ENCODE measurements around the gene HOXD9.
A peak's percentile ranks its signal among the peaks of the same experiment; 100 is the strongest.

The HOXD9 gene

GRCh38 chr2:176087330-176088047 is 35.0 kb upstream of the HOXD9 start:
- no peak for DNase-seq (ENCODE audit: low read depth)
- no peak overlapping the region for H3K4me3 ChIP-seq (ENCODE audit: low read depth, low read length)
- TF ChIP-seq, protein P1, sequence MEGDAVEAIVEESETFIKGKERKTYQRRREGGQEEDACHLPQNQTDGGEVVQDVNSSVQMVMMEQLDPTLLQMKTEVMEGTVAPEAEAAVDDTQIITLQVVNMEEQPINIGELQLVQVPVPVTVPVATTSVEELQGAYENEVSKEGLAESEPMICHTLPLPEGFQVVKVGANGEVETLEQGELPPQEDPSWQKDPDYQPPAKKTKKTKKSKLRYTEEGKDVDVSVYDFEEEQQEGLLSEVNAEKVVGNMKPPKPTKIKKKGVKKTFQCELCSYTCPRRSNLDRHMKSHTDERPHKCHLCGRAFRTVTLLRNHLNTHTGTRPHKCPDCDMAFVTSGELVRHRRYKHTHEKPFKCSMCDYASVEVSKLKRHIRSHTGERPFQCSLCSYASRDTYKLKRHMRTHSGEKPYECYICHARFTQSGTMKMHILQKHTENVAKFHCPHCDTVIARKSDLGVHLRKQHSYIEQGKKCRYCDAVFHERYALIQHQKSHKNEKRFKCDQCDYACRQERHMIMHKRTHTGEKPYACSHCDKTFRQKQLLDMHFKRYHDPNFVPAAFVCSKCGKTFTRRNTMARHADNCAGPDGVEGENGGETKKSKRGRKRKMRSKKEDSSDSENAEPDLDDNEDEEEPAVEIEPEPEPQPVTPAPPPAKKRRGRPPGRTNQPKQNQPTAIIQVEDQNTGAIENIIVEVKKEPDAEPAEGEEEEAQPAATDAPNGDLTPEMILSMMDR (IDR thresholded peaks at IDR 0.05; ENCODE audit: insufficient read depth, low read depth, low read length, missing control alignments), result no peak

- peak; percentile 42 for DNase-seq (ENCODE audit: low read depth)
- TF ChIP-seq, protein P1 (IDR thresholded peaks at IDR 0.05; ENCODE audit: insufficient read depth, low read depth, low read length, missing control alignments), result peak; percentile 66
- no peak overlapping the region for H3K4me3 ChIP-seq (ENCODE audit: low read depth, low read length)
Measured at GRCh38 chr2:176088048-176088936, 34.2 kb upstream of the HOXD9 start.

GRCh38 chr2:176088937-176089842 is 33.3 kb upstream of the HOXD9 start:
- TF ChIP-seq, protein P1 (IDR thresholded peaks at IDR 0.05; ENCODE audit: insufficient read depth, low read depth, low read length, missing control alignments), result no peak

DNA sequence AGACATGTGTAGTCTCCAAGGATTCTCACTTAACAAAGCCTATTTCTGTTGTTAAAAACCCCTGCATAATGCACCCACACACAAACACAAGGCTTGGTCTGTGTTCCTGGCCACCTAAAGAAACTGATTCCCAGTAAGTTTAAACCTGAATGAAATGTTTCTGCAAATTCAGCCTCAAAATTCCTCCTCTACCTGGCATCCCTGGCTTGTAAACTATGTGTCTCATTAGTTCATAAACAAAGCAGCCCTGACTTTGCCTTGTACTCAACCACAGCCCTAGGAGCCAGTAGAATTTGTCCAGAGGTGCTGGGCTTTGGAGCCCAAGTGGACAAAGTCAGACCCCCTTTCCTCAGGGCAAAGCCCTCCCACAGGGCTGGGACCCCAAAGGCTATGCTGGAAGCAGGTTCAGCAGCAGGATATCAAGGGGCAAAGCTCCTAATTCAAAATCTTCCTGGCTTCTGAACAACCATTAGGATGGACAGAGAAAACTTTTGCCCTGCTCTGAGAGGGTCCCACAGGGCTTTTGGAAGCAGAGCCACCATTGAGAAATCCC is 32.6 kb upstream of the HOXD9 start:
- TF ChIP-seq, protein P1 (IDR thresholded peaks at IDR 0.05; ENCODE audit: insufficient read depth, low read depth, low read length, missing control alignments), result no peak
- DNase-seq (ENCODE audit: low read depth), result no peak
- H3K4me3 ChIP-seq (ENCODE audit: low read depth, low read length), result no peak overlapping the region

More at GRCh38 chr2:176088937-176089842, 33.3 kb upstream of the HOXD9 start:
- DNase-seq (ENCODE audit: low read depth), result no peak
- H3K4me3 ChIP-seq (ENCODE audit: low read depth, low read length), result no peak overlapping the region

GRCh38 chr2:176090862-176091261 is 31.7 kb upstream of the HOXD9 start:
- no peak overlapping the region for H3K4me3 ChIP-seq (ENCODE audit: low read depth, low read length)
- TF ChIP-seq, protein P1 (IDR thresholded peaks at IDR 0.05; ENCODE audit: insufficient read depth, low read depth, low read length, missing control alignments), result no peak
- DNase-seq (ENCODE audit: low read depth), result no peak

All from GM12865 (cell line).